Tibial nerve (tissue), 3 donors: ENCODE measurements around the gene GPC6.

Experiments used
- POLR2A ChIP-seq, 2 donors: fragments of 450-650 bp; IDR thresholded peaks; one replicate each; pipeline ENCODE4 v1.6.1; 2017; ENCODE audit warnings: antibody characterized with exemption in 2 of 2, mild to moderate bottlenecking in 2 of 2, moderate library complexity in 2 of 2
- TF ChIP-seq, protein P1 (sequence below), 5 experiments: fragments of 200-600 bp in 3 of 5; fragments of 450-650 bp in 2 of 5; sonication (generic) in 3 of 5; IDR thresholded peaks; one replicate each; pipeline ENCODE4 v1.5.1; 2016 to 2019; ENCODE audit warnings: antibody characterized with exemption in 5 of 5, mild to moderate bottlenecking in 3 of 5, moderate library complexity in 2 of 5

DNA sequence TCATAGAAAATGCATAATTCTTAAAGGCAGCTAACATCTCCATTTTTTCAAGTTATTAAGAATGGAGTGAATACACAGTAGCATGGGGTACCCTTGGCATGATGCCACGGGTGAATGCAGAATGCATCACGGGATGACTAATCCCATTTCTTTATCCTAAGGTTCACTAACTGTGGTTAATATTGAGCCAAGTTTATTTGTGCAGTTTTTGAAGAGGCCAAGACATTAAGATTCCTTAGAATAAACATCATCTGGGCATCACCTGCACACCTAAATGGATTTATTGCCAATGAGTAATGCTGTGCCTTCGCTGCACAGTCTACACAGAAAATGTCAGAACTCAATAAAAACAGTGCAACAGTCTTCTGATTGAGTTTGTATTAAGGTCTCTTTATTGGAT, 333.1 kb downstream of the GPC6 start:
- TF ChIP-seq, protein P1, sequence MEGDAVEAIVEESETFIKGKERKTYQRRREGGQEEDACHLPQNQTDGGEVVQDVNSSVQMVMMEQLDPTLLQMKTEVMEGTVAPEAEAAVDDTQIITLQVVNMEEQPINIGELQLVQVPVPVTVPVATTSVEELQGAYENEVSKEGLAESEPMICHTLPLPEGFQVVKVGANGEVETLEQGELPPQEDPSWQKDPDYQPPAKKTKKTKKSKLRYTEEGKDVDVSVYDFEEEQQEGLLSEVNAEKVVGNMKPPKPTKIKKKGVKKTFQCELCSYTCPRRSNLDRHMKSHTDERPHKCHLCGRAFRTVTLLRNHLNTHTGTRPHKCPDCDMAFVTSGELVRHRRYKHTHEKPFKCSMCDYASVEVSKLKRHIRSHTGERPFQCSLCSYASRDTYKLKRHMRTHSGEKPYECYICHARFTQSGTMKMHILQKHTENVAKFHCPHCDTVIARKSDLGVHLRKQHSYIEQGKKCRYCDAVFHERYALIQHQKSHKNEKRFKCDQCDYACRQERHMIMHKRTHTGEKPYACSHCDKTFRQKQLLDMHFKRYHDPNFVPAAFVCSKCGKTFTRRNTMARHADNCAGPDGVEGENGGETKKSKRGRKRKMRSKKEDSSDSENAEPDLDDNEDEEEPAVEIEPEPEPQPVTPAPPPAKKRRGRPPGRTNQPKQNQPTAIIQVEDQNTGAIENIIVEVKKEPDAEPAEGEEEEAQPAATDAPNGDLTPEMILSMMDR (IDR thresholded peaks at IDR 0.05) = no peak
- TF ChIP-seq POLR2A (IDR thresholded peaks at IDR 0.05) = no peak
